HTR-8/SVneo (cell line): ENCODE measurements around the gene ONECUT2.

Experiments
- DNase-seq: peaks from one replicate; pipeline ENCODE4 v3.0.0; 2011; ENCODE audit warnings: low spot score, mixed read lengths; ENCODE audit not compliant: insufficient read length
- FAIRE-seq: peaks from 2 replicates; lab custom pipeline; 2011; peaks lifted over from hg19 to GRCh38; lab: Jason Lieb, UNC

Gene ONECUT2

GRCh38 chr18:57430079-57431001 is 4.8 kb upstream of the ONECUT2 start:
- no peak for DNase-seq
- no peak for FAIRE-seq

DNA sequence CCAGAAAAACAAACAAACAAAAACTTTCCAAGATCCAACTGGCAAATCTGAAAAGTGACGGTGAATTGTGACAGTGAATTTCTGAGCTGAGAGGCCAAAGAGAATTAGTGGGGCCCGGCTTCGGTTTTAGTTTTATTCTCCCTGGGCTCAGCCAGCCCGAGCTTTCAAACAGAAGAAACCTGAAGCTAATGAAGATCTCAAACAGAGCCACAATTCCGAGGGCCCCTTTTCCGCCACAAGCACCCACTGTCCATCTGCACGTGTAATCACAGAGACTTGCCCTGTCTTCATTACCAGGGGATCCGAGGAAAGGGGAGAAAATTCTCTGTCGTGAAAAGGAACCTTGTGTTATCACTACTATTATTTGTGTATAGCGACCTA is 4.2 kb upstream of the ONECUT2 start:
- no peak for DNase-seq
- no peak for FAIRE-seq

DNA sequence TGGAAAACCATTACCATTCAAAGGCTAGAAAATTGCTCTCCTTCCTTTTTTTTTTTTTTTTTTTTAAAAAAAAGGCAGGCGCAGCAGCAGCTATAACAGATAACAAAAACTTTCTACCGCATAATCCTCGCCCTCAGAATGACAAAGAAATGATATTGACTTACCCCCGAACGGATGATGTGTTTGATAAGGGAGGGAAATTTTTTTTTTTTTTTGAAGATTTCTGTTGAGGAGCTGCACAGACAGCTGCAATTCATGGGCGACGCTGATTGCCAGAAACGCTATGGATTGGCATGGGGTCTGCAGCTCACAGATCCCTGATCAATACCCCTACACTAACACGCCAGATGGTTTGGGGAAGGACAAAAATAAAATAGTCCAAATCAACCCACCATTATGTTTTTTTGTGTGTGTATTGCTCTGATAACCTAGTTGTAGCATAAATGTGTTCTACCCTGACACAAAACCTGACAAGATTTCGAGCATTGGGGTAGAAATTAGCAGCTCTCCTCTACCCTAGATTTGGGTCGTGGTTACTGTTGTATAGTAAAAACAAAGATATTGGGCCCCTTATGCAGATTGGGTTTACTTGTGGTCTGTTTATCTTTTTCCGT is 3.6 kb upstream of the ONECUT2 start:
- DNase-seq (no peak), FAIRE-seq (no peak)

GRCh38 chr18:57432140-57432539 is 3.0 kb upstream of the ONECUT2 start:
- no peak for FAIRE-seq
- no peak for DNase-seq

DNA sequence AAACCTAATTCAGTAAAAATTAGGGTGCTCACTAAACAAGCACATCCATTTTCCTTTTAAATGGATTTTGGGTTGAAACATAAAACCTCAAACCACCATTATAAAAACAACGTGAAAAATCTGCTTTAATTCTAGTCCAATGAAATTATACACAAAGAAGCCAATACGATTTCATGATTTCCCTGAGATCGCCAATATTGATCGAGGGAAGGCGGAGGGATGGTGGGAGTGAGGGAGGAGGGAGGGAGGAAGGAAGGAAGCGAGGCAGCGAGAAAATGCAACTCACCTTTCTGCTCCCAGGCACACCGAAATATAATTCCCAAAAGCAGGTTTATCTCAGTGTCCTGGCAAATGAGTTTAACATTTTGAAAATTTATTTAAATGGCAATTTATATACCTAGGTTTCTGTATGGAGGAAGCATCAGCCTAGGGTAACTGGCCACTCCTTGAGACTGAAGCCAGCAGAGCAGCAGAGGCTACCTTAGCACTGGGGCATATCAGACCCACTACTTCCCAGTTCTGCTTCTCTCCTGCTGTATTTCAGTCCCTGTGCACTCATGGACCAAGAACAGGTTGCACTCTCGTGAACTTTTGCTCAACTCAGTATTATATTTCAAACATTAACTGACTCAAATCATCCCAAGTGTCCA is 2.3 kb upstream of the ONECUT2 start:
- no peak for FAIRE-seq

DNA sequence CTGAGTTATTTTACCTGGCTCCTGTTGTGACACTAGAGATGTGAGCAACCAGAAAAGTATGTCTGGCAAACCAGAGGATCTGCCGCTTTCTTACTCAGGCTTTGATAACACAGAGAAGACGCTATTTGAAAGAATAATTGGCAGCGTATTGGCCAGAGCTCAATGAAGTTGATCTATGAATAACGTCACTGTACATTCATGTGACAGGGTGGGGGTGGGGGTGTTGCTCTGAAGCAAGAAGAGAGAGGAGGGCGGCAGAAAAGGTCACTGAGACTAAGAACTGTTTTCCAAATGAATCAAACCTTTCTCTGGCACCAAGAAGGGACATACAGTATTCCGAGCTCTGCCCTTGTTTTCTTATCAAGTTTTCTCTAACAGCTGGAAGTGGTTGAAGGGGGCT is 1.7 kb upstream of the ONECUT2 start:
- DNase-seq, result no peak
- no peak for FAIRE-seq

More for the DNA sequence above, 2.3 kb upstream of the ONECUT2 start:
- no peak for DNase-seq

DNA sequence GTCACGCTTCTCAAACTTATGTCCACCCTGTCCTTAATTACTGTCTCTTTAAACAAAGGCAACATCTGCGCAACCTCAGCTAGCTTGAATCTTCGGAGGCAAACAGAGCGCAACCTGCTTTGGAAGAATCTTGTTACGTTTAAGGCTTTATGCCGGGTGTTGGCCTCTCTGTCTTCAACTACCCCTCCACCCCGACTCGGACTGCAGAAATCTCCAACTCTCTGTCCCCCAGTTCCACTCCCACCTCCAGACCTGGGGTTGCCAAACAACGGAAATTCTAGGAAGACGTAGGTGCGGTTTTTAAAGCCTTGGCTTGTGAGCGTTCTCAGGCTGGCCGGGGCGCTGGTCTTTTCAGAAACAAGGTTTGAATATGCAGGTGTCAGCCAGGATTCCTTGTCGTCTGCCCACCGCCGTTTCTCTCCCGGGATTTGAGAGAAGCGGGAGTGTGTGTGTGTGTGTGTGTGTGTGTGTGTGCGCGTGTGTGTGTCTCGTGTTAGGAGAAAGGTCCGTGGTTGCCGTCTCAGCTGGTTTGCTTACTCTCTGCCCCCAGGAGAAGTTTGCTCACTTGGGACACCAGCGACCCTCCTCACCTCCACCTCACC is 1.1 kb upstream of the ONECUT2 start:
- no peak for FAIRE-seq
- no peak for DNase-seq

DNA sequence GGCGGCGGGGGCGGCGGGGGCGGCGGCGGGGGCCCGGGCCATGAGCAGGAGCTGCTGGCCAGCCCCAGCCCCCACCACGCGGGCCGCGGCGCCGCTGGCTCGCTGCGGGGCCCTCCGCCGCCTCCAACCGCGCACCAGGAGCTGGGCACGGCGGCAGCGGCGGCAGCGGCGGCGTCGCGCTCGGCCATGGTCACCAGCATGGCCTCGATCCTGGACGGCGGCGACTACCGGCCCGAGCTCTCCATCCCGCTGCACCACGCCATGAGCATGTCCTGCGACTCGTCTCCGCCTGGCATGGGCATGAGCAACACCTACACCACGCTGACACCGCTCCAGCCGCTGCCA is 644 bp downstream of the ONECUT2 start:
- no peak for DNase-seq
- FAIRE-seq, result no peak

DNA sequence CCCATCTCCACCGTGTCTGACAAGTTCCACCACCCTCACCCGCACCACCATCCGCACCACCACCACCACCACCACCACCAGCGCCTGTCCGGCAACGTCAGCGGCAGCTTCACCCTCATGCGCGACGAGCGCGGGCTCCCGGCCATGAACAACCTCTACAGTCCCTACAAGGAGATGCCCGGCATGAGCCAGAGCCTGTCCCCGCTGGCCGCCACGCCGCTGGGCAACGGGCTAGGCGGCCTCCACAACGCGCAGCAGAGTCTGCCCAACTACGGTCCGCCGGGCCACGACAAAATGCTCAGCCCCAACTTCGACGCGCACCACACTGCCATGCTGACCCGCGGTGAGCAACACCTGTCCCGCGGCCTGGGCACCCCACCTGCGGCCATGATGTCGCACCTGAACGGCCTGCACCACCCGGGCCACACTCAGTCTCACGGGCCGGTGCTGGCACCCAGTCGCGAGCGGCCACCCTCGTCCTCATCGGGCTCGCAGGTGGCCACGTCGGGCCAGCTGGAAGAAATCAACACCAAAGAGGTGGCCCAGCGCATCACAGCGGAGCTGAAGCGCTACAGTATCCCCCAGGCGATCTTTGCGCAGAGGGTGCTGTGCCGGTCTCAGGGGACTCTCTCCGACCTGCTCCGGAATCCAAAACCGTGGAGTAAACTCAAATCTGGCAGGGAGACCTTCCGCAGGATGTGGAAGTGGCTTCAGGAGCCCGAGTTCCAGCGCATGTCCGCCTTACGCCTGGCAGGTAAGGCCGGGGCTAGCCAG is 1.2 kb downstream of the ONECUT2 start:
- no peak for DNase-seq
- no peak for FAIRE-seq

- no peak for DNase-seq
- no peak for FAIRE-seq
These were observed 1.8 kb downstream of the ONECUT2 start for GRCh38 chr18:57436965-57437333.

DNA sequence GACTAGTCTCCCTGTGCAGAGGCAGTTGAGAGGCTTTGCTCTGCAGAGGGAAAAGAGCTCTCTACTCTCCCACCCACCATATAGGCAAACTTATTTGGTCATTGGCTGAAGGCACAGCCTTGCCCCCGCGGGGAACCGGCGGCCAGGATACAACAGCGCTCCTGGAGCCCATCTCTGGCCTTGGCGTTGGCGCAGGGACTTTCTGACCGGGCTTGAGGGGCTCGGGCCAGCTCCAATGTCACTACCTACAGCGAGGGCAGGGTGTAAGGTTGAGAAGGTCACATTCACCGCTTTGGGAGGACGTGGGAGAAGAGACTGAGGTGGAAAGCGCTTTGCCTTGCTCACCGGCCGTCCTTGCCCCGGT is 2.2 kb downstream of the ONECUT2 start:
- FAIRE-seq, result no peak

DNA sequence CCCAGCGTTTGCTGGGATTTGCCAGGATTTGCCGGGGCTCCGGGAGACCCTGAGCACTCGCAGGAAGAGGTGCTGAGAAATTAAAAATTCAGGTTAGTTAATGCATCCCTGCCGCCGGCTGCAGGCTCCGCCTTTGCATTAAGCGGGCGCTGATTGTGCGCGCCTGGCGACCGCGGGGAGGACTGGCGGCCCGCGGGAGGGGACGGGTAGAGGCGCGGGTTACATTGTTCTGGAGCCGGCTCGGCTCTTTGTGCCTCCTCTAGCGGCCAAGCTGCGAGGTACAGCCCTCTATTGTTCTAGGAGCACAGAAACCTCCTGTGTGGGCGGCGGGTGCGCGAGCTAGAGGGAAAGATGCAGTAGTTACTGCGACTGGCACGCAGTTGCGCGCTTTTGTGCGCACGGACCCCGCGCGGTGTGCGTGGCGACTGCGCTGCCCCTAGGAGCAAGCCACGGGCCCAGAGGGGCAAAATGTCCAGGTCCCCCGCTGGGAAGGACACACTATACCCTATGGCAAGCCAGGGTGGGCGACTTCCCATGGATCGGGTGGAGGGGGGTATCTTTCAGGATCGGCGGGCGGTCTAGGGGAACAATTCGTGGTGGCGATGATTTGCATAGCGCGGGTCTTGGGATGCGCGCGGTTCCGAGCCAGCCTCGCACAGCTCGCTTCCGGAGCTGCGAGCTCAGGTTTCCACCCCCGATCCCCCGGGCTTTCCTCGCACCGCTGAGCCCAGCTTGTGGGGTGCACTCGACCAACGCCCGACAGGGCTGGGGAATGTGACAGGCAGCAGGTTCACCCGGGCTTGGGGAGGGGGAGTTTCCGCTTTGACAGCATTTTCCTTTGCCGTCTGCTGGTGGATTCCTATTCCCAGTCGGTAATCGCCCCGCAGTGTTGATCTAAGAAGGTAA is 2.8 kb downstream of the ONECUT2 start:
- no peak for FAIRE-seq

More for the DNA sequence above, 2.2 kb downstream of the ONECUT2 start:
- DNase-seq, result no peak

DNA sequence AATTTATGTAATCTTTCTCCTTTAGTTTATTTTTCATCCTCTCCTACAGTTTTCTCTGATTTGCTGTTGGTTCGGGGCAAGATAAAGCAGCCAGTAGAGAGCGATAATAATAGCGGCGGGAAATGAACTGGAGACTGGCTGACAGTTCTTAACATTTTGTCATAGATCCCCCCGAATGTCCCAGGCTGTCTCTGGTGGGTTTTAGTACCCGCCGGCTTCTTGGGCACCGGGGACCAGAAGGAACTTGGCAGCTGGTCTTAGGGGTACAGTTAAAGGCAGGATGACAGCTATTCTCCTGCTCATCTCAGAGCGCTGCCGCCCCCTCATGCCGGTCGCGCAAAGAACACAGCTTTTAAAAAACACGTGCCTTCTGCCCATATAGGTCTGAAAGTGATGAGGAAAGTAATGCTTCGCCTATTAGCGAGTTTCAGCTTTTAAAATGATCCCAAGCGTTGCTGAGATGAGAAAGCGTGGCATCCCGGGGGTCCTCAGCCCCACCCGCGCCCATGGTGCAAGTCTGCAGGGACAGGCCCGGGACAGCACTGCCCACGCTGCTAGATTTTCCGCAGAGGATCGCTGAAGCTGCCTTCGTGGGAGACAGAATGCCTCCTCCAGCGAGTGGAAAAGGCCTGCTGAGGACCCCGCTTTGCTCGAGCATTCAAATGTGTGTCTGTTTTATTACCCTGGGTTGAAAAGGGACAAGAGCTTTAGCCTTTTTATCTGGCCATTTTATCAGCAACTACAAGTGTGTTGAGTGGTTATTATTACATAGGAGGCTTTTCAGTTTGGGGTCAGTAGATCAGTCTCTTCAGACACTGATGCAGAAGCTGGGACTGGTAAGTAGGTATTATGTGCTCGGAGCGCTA is 3.8 kb downstream of the ONECUT2 start:
- DNase-seq, result no peak
- FAIRE-seq, result no peak

More for the DNA sequence above, 2.8 kb downstream of the ONECUT2 start:
- DNase-seq, result peak; percentile 33

DNA sequence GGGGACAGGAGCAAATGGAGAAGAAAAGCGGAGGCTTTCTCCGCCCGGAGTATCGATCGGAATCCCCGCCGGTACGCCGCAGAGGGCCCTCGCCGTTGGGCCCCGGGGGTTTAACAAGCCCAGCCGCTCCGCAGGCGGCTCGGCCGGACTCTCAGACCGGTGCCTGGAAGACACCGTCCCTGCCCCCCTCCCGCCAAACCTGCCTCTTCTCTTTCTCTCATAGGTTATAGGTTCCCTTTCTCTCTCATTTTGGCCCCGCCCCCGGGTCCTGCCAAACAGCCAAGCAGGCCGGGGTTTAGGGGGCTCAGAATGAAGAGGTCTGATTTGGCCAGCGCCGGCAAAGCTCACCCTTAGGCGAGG is 4.4 kb downstream of the ONECUT2 start:
- FAIRE-seq (no peak), DNase-seq (no peak)

DNA sequence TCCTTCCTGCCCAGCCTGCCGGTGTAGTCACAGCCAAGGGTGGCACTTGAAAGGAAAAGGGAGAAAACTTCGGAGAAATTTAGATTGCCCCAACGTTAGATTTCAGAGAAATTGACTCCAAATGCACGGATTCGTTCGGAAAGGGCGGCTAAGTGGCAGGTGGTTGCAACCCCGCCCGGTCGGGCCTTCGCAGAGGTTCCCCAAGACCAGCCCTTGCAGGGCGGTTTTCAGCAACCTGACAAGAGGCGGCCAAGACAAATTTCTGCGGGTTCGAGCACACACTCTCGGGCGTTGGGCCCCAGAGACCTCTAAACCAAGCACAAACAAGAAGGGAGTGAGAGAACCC is 4.8 kb downstream of the ONECUT2 start:
- FAIRE-seq (no peak), DNase-seq (no peak)

DNA sequence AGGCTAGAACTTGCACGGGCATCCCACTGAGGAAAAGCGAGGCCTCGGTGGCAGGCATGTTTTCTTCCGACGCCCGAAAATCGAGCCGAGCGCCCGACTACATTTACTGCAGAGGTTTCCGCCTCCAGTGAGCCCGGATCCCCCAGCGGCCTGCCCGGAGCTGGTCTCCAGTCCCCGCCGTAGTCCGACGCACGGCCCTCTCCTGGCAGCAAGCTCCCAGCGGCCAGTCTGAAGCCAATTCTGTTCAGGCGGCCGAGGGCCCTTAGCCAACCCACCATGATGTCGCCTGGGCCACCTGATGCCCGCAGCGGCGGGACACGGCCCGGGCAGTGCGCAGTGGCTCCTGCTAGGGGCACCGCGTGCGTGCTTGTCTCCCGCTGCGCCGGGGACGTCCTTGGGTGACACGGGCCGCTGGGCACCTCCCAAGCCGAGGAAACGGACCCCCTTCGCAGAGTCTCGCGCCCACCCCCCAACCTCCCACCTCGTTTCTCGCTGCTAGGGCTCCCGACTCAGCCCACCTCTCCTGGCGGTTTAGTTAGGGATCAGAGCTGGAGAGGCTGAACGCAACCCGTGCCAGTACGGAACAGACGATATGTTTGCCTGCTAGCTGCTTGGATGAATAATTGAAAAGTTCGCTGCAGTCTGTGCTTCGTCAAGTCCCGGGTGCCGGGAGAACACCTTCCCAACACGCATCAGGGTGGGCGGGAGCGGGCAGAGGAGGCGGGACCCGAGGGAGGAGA is 5.3 kb downstream of the ONECUT2 start:
- DNase-seq, result no peak
- no peak for FAIRE-seq

DNA sequence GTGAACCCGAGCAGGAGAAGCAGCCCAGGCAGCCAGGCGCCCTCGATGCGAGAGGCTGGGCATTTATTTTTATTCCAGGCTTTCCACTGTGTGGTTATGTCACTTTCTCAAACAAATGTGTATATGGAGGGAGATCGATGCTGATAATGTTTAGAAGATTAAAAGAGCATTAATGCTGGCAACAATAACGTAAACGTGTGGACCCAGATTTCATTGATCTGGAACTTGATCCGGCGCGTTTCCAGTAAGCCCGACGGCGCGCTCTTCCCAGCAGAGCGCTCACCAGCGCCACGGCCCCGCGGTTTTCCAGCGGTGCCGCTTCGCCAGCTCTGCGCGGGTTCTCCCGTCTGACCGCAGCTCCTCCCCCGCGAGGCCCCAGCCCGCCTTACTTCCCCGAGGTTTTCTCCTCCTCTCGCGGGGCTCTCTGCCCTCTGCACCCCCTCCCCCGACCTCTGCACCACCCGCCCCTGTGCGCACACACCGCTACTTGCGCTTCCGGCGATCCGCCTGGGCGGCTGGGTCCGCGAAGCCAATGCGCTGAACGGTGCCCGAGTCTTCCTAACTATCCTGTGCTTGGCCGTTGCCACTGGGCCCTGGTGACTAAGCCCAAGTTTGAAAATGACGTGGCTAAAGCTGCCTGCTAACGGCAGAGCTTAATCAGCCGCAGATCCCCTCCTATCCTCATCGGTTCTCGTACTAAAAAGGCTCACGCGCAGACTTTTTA is 6.1 kb downstream of the ONECUT2 start:
- no peak for DNase-seq
- no peak for FAIRE-seq
